ENCODE results near the gene MYO1E. TPM values are rescaled to one million over a fixed set of nuclear protein-coding genes. Genes with fewer than 3 reads are reported as not detected.

MYO1E gene
- total and polyA plus RNA-seq, 2 of the 4 experiments (the other 2 are of a cell fraction) = 13.4 to 37.3 TPM

DNA sequence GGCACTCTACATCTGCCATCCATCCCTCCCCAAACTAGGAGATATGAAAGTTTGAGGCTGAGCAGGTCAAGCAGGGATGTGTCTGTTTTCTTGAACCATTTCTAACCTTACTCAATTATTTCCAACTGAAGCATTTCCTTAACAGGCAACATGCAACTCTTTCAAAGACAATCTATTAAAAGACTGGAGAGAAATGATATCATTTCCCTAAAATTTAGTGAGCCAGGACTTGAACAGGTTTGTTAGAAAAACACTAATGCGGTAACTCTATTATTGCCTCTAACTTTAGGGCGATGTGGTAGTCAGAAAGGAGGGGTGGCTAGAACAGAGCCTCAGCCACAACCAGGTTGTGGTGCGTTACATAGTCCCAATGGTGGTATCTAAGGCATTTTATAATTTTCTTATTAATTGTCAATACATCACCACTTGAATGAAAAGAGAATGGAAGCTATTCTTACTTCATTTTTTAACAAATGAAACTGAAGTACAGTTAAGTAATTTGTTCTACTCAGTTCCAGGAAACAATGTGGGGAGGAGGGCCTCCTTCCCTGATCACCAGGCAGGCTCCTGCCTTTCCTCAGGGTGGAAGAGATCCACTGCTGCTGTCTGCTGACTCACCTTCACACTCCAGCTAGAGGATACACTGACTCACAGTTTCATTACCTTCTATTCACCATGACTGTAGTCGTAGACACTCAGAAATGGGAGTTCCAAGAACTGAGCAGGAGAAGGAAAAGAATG, 22.8 kb downstream of the MYO1E start:
- H3K14ac ChIP-seq (replicated peaks; ENCODE audit: low read depth, low read length) = peak overlapping the region; percentile 32; the same call in 1 of the 2 replicates
- H4K5ac ChIP-seq (ENCODE audit: low read depth, low read length) = no peak overlapping the region
- H2AK5ac ChIP-seq (ENCODE audit: low read depth, low read length) = 0 out of 2 replicates have a peak overlapping the region, but pooled peaks have one; percentile 39
- peak overlapping the region; percentile 89 for H2BK5ac ChIP-seq (ENCODE audit: low read depth, low read length, poor library complexity, severe bottlenecking)
- 0 out of 2 replicates have a peak overlapping the region, but pooled peaks have one; percentile 3 for H3K23ac ChIP-seq (ENCODE audit: low read depth, low read length)
- intact Hi-C loops (cut with micrococcal nuclease) (no loop called here), in situ Hi-C loops (cut with MboI; ENCODE audit: low sequenced_read_pairs) (no loop called here), dilution Hi-C loops (cut with HindIII; ENCODE audit: low sequenced_read_pairs, unreplicated experiment) (no loop called here)
- H3K9ac ChIP-seq (ENCODE audit: low read depth, low read length) = no peak overlapping the region
- no peaks in the 10 kb centered on the region; the same call in 1 of the 2 replicates for H3K4me1 ChIP-seq (ENCODE audit: control insufficient read depth, insufficient read depth, low read length)
- peaks cover 36 to 81% of the 10 kb centered on the region in 2 experiments for H3K79me1 ChIP-seq (ENCODE audit: low read depth in 1 of 2, low read length in 2 of 2)
- H3K27me3 ChIP-seq (ENCODE audit: control insufficient read depth, insufficient read depth, low read length) = no peaks in the 10 kb centered on the region
- peaks cover 21% of the 10 kb centered on the region for H4K20me1 ChIP-seq (ENCODE audit: insufficient read depth, low read length)
- no CpG with 5 or more reads among the region's 4 CpGs for WGBS, 2 experiments (ENCODE audit: extremely low coverage in 2 of 2, insufficient read length in 1 of 2)
- no peak overlapping the region for H4K91ac ChIP-seq (ENCODE audit: insufficient read depth, low read depth, low read length)
- ChIA-PET POLR2A (ENCODE audit: unreplicated experiment) (no interaction called here), CTCF (interaction anchor here (0.6 kb wide), 1 partner anchor 550 kb away, joined by 3 read pairs; no protein-coding TSS in a partner anchor)
- DNase-seq = peak; percentile 94
- peaks cover 10% of the 10 kb centered on the region for H3K9me1 ChIP-seq (ENCODE audit: insufficient read depth, low read length)
- no peak overlapping the region for H2AK9ac ChIP-seq (replicated peaks; ENCODE audit: low read depth, low read length, poor library complexity)
- no peaks in the 10 kb centered on the region for H3K9me3 ChIP-seq (ENCODE audit: control insufficient read depth, insufficient read depth, low read length)
- H3K4me3 ChIP-seq (ENCODE audit: insufficient read depth, low read depth, low read length) = no peak overlapping the region
- peak overlapping the region; percentile 55; the same call in 1 of the 2 replicates for H2BK20ac ChIP-seq (ENCODE audit: low read depth, low read length)
- H2AFZ ChIP-seq (replicated peaks; ENCODE audit: low read length, poor library complexity) = no peak overlapping the region
- peak overlapping the region; percentile 60; the same call in 1 of the 2 replicates for H3K4ac ChIP-seq (ENCODE audit: low read depth, low read length)
- no peak overlapping the region; the same call in 1 of the 2 replicates for H3K18ac ChIP-seq (ENCODE audit: low read depth, low read length)
- no peak overlapping the region for H3K56ac ChIP-seq (ENCODE audit: extremely low read depth, insufficient read depth, low read length)
- peak overlapping the region in 1 of 2 experiments; percentile 68; a peak in 2 of 4 replicates for H4K8ac ChIP-seq (ENCODE audit: low read depth in 2 of 2, low read length in 2 of 2)
- H3K4me2 ChIP-seq (ENCODE audit: low read depth, low read length) = peak overlapping the region; percentile 57; the same call in 1 of the 2 replicates
- no peak overlapping the region; the same call in 2 of the 3 replicates for H2BK15ac ChIP-seq (ENCODE audit: low read depth, low read length)
- ATAC-seq (ENCODE audit: low read depth) = peak; percentile 97
- no peak overlapping the region for H3K27ac ChIP-seq (ENCODE audit: insufficient read depth, low read length)
- peak overlapping the region; percentile 58; the same call in 1 of the 2 replicates for H2BK120ac ChIP-seq (ENCODE audit: low read depth, low read length)
- BruUV-seq (replicated peaks) = no TSS peak
- H3K36me3 ChIP-seq (ENCODE audit: control insufficient read depth, insufficient read depth, low read length) = no peaks in the 10 kb centered on the region
- TF ChIP-seq POLR2A (IDR thresholded peaks at IDR 0.05; ENCODE audit: low read depth, low read length) (no peak), ELK1 (IDR thresholded peaks at IDR 0.05; ENCODE audit: borderline replicate concordance, low read depth, low read length) (no peak), CTCF (conservative IDR thresholded peaks at IDR 0.05; ENCODE audit: low read depth, low read length) (no peak), MXI1 (IDR thresholded peaks at IDR 0.05; ENCODE audit: borderline replicate concordance, low read depth, low read length) (no peak), RAD21 (IDR thresholded peaks at IDR 0.05; ENCODE audit: low read length) (no peak; the same call in 1 of the 2 replicates), CEBPB (IDR thresholded peaks at IDR 0.05; ENCODE audit: low read depth, low read length) (no peak), MAZ (IDR thresholded peaks at IDR 0.05; ENCODE audit: borderline replicate concordance, low read depth, low read length) (no peak), SMC3 (IDR thresholded peaks at IDR 0.05; ENCODE audit: low read depth, low read length) (no peak; the same call in 1 of the 2 replicates), RFX5 (IDR thresholded peaks at IDR 0.05; ENCODE audit: low read depth, low read length) (no peak), RCOR1 (IDR thresholded peaks at IDR 0.05; ENCODE audit: insufficient replicate concordance, low read length) (peak; percentile 51), NFE2L2 (IDR thresholded peaks at IDR 0.05; ENCODE audit: low read depth, low read length) (peak; percentile 75), MAFK (IDR thresholded peaks at IDR 0.05; ENCODE audit: low read depth, low read length) (no peak; the same call in 1 of the 2 replicates), CHD1 (IDR thresholded peaks at IDR 0.05; ENCODE audit: low read depth, low read length) (no peak)
- TF ChIP-seq, protein P1, sequence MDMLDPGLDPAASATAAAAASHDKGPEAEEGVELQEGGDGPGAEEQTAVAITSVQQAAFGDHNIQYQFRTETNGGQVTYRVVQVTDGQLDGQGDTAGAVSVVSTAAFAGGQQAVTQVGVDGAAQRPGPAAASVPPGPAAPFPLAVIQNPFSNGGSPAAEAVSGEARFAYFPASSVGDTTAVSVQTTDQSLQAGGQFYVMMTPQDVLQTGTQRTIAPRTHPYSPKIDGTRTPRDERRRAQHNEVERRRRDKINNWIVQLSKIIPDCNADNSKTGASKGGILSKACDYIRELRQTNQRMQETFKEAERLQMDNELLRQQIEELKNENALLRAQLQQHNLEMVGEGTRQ (IDR thresholded peaks at IDR 0.05; ENCODE audit: low read depth, low read length) = no peak

All from IMR-90 (cell line).